ENCODE measurements around the gene MINDY2. TPM values are rescaled to one million over a fixed set of nuclear protein-coding genes. Genes with fewer than 3 reads are reported as not detected.
"Not testable (repeated sequence)": the region's sequence is repeated elsewhere in the genome, so short reads cannot be mapped to it uniquely, and the experiment has no call there.

Gene MINDY2
- total RNA-seq, 1 donor from 2014 or later = 14.2 TPM

DNA sequence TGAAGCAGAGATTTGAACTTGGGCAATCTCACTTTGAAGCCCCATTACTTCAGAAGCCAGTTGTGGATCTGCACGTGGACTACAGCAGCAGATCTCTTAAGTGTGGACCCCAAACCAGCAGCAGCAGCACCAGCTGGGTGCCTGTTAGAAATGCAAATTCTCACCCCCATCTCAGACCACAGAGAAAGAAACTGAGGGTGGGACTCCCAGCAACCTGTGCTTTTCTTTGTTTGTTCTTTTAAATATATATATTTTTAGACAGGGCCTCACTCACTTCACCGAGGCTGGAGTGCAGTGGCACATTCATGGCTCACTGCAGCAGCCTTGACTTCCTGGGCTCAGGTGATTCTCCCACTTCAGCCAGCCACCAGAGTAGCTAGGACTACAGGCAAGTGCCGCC is 109.2 kb downstream of the MINDY2 start:
- Mint-ChIP-seq H3K36me3 (ENCODE audit: low read depth, unreplicated experiment) (peaks cover 39% of the 10 kb centered on the region), H3K27ac (ENCODE audit: unreplicated experiment) (no peak overlapping the region), H3K4me1 (ENCODE audit: unreplicated experiment) (peaks cover 10% of the 10 kb centered on the region), H3K4me3 (ENCODE audit: unreplicated experiment) (no peak overlapping the region), H3K9me3 (ENCODE audit: unreplicated experiment) (no peaks in the 10 kb centered on the region), H3K27me3 (ENCODE audit: unreplicated experiment) (peaks cover 4% of the 10 kb centered on the region)
- TF ChIP-seq, protein P1, sequence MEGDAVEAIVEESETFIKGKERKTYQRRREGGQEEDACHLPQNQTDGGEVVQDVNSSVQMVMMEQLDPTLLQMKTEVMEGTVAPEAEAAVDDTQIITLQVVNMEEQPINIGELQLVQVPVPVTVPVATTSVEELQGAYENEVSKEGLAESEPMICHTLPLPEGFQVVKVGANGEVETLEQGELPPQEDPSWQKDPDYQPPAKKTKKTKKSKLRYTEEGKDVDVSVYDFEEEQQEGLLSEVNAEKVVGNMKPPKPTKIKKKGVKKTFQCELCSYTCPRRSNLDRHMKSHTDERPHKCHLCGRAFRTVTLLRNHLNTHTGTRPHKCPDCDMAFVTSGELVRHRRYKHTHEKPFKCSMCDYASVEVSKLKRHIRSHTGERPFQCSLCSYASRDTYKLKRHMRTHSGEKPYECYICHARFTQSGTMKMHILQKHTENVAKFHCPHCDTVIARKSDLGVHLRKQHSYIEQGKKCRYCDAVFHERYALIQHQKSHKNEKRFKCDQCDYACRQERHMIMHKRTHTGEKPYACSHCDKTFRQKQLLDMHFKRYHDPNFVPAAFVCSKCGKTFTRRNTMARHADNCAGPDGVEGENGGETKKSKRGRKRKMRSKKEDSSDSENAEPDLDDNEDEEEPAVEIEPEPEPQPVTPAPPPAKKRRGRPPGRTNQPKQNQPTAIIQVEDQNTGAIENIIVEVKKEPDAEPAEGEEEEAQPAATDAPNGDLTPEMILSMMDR (IDR thresholded peaks at IDR 0.05; ENCODE audit: unreplicated experiment) = no peak
- DNase-seq (ENCODE audit: low spot score) = no peak

DNA sequence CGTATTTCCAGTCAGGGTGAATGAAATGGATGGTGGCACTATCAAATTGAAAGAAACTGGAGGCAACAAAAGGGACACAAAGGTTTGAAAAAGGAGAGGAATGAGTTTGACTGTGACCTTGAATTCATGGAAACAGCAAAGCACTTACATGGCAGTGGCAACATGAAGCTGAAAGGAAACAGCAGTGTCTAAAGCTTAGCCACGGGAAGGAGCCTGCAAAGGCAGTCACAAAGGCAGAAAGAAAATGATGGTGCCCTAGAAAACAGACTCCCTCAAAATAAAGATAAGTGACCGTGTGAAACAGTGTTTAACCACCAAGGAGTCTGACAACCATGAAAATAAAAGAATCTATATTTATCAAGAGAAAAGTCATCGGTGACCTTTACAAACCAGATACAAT is 111.1 kb downstream of the MINDY2 start:
- Mint-ChIP-seq H3K27ac (ENCODE audit: unreplicated experiment) (no peak overlapping the region), H3K4me3 (ENCODE audit: unreplicated experiment) (no peak overlapping the region), H3K36me3 (ENCODE audit: low read depth, unreplicated experiment) (peaks cover 43% of the 10 kb centered on the region), H3K9me3 (ENCODE audit: unreplicated experiment) (no peaks in the 10 kb centered on the region), H3K27me3 (ENCODE audit: unreplicated experiment) (no peaks in the 10 kb centered on the region), H3K4me1 (ENCODE audit: unreplicated experiment) (peaks cover under 1% of the 10 kb centered on the region)
- TF ChIP-seq, protein P1 (IDR thresholded peaks at IDR 0.05; ENCODE audit: unreplicated experiment) = no peak
- no peak for DNase-seq (ENCODE audit: low spot score)

DNA sequence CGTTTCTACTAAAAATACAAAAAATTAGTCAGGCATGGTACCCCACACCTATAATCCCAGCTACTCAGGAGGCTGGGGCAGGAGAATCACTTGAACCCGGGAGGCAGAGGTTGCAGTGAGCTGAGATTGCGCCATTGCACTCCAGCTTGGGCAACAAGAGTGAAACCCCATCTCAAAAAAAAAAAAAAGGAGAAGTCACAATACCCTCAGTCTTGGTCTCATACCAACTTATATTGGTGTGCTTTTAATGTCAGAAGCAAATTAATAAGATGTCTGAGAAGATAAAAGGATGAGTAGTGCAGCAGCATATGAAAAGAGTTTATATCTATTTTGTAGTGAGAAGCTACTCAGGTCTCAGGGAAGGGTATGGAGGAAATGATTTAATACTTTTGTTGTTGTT is 112.8 kb downstream of the MINDY2 start:
- not testable (repeated sequence) for DNase-seq (ENCODE audit: low spot score); H3K27me3 Mint-ChIP-seq (ENCODE audit: unreplicated experiment); H3K27ac Mint-ChIP-seq (ENCODE audit: unreplicated experiment); H3K4me1 Mint-ChIP-seq (ENCODE audit: unreplicated experiment); H3K4me3 Mint-ChIP-seq (ENCODE audit: unreplicated experiment); H3K9me3 Mint-ChIP-seq (ENCODE audit: unreplicated experiment)
- H3K36me3 Mint-ChIP-seq (ENCODE audit: low read depth, unreplicated experiment) = peaks cover 48% of the 10 kb centered on the region

DNA sequence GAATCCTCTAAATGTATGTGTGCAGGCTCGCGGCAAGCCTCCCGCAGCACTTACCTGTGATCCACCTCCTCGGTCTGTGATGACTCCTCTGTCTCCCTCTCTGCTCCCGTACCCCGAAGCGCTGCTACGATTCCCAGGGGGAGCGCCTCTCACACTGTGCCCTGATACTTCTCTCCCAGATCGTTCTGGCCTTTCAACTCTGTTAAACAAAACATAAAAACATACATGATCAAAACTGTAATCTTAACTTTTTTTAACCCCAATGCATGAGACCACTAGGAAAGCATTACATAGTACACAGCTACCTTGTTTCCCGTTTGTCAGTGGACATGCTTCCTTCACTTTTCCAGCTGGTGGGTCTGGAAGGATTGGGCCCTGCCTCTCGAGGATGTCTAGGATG is 115.8 kb downstream of the MINDY2 start:
- TF ChIP-seq, protein P1 (IDR thresholded peaks at IDR 0.05; ENCODE audit: unreplicated experiment) = no peak
- DNase-seq (ENCODE audit: low spot score) = no peak
- no peaks in the 10 kb centered on the region for H3K27me3 Mint-ChIP-seq (ENCODE audit: unreplicated experiment)
- H3K4me1 Mint-ChIP-seq (ENCODE audit: unreplicated experiment) = no peaks in the 10 kb centered on the region
- H3K9me3 Mint-ChIP-seq (ENCODE audit: unreplicated experiment) = no peaks in the 10 kb centered on the region
- H3K27ac Mint-ChIP-seq (ENCODE audit: unreplicated experiment) = no peak overlapping the region
- H3K4me3 Mint-ChIP-seq (ENCODE audit: unreplicated experiment) = peak overlapping the region; percentile 68
- peaks cover 47% of the 10 kb centered on the region for H3K36me3 Mint-ChIP-seq (ENCODE audit: low read depth, unreplicated experiment)

DNA sequence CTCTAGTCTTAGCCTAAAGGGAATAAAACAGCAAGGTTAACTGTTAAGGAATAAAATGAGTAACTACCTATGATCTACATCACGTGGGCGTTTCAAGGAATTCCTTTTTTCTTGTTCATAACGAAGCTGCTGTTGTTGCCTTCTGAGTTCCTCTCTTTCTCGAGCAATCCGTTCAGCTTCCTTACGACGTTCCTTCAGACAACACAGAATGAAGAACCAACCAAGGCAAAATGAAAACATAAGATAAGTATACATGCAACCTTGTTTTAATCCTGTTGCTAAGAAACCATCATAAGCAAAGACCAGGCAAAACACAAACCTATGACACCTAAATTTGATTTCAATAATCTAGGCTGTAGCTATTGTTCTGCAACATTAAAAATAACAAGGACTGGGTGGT is 118.3 kb downstream of the MINDY2 start:
- H3K9me3 Mint-ChIP-seq (ENCODE audit: unreplicated experiment) = no peaks in the 10 kb centered on the region
- no peak overlapping the region for H3K27ac Mint-ChIP-seq (ENCODE audit: unreplicated experiment)
- H3K27me3 Mint-ChIP-seq (ENCODE audit: unreplicated experiment) = no peaks in the 10 kb centered on the region
- no peaks in the 10 kb centered on the region for H3K4me1 Mint-ChIP-seq (ENCODE audit: unreplicated experiment)
- H3K4me3 Mint-ChIP-seq (ENCODE audit: unreplicated experiment) = no peak overlapping the region
- TF ChIP-seq, protein P1 (IDR thresholded peaks at IDR 0.05; ENCODE audit: unreplicated experiment) = no peak
- no peak for DNase-seq (ENCODE audit: low spot score)
- H3K36me3 Mint-ChIP-seq (ENCODE audit: low read depth, unreplicated experiment) = peaks cover 46% of the 10 kb centered on the region
